Measurements from ENCODE around the gene C4orf50.
A peak's percentile ranks its signal among the peaks of the same experiment; 100 is the strongest.

The C4orf50 gene

DNA sequence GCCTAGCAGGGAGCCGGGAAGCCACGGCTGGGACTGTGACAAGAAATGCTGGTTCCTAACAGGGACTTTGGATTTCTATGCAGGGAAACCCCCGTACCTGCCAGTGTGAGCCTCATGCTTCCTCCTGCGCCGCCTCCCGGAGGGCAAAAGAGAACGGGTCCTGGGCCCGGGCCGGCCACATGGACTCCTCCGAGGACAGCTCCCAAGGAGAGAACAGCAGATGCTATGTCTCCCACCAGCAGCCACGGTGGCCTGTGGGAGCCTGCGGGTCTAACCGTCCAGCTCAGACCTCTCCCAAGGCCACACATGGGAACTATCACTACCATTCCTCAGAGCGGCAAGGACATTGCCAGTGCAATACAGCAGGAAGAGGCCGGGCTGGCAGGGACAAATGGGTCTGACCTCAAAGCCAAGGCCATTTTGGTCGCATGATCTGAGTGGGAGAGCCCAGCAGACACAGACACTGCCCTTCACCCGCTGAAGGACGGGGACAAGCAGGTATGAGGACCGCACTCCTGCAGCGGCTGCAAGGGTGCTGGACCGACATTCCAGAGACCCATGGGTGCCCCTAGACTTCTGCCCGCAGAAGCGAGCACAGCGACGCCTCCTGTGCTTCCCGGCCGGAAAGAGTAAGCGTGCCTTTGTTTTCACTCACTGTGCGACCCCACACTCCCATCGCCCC is 4.5 kb upstream of the C4orf50 start:
- Histone ChIP-seq H3K27me3 (peaks cover 0 to 41% of the 10 kb centered on the region in 2 donors), H3K4me3 (no peak overlapping the region), H3K36me3 (no peaks in the 10 kb centered on the region), H3K4me1 (no peaks in the 10 kb centered on the region), H3K27ac (no peak overlapping the region), H3K9me3 (no peaks in the 10 kb centered on the region)
- TF ChIP-seq, protein P1, sequence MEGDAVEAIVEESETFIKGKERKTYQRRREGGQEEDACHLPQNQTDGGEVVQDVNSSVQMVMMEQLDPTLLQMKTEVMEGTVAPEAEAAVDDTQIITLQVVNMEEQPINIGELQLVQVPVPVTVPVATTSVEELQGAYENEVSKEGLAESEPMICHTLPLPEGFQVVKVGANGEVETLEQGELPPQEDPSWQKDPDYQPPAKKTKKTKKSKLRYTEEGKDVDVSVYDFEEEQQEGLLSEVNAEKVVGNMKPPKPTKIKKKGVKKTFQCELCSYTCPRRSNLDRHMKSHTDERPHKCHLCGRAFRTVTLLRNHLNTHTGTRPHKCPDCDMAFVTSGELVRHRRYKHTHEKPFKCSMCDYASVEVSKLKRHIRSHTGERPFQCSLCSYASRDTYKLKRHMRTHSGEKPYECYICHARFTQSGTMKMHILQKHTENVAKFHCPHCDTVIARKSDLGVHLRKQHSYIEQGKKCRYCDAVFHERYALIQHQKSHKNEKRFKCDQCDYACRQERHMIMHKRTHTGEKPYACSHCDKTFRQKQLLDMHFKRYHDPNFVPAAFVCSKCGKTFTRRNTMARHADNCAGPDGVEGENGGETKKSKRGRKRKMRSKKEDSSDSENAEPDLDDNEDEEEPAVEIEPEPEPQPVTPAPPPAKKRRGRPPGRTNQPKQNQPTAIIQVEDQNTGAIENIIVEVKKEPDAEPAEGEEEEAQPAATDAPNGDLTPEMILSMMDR (IDR thresholded peaks at IDR 0.05), result no peak
- DNase-seq, result no peak
- intact Hi-C loops (cut with DNase I; ENCODE audit: low total_unique reads), result no loop called here

GRCh38 chr4:6021831-6022606 is 3.8 kb upstream of the C4orf50 start:
- no peaks in the 10 kb centered on the region for H3K36me3 ChIP-seq
- TF ChIP-seq, protein P1 (IDR thresholded peaks at IDR 0.05), result no peak
- H3K4me1 ChIP-seq, result no peaks in the 10 kb centered on the region
- no peaks in the 10 kb centered on the region for H3K9me3 ChIP-seq
- no peak for DNase-seq
- H3K27me3 ChIP-seq, result peaks cover 0 to 42% of the 10 kb centered on the region in 2 donors
- no peak overlapping the region for H3K27ac ChIP-seq
- intact Hi-C loops (cut with DNase I; ENCODE audit: low total_unique reads), result no loop called here
- H3K4me3 ChIP-seq, result no peak overlapping the region

GRCh38 chr4:6020613-6021012 is 2.4 kb upstream of the C4orf50 start:
- Histone ChIP-seq H3K9me3 (no peaks in the 10 kb centered on the region), H3K4me1 (no peaks in the 10 kb centered on the region), H3K27me3 (peaks cover 0 to 42% of the 10 kb centered on the region in 2 donors), H3K4me3 (no peak overlapping the region), H3K27ac (no peak overlapping the region), H3K36me3 (no peaks in the 10 kb centered on the region)
- DNase-seq, result no peak
- intact Hi-C loops (cut with DNase I; ENCODE audit: low total_unique reads), result no loop called here
- TF ChIP-seq, protein P1 (IDR thresholded peaks at IDR 0.05), result no peak

DNA sequence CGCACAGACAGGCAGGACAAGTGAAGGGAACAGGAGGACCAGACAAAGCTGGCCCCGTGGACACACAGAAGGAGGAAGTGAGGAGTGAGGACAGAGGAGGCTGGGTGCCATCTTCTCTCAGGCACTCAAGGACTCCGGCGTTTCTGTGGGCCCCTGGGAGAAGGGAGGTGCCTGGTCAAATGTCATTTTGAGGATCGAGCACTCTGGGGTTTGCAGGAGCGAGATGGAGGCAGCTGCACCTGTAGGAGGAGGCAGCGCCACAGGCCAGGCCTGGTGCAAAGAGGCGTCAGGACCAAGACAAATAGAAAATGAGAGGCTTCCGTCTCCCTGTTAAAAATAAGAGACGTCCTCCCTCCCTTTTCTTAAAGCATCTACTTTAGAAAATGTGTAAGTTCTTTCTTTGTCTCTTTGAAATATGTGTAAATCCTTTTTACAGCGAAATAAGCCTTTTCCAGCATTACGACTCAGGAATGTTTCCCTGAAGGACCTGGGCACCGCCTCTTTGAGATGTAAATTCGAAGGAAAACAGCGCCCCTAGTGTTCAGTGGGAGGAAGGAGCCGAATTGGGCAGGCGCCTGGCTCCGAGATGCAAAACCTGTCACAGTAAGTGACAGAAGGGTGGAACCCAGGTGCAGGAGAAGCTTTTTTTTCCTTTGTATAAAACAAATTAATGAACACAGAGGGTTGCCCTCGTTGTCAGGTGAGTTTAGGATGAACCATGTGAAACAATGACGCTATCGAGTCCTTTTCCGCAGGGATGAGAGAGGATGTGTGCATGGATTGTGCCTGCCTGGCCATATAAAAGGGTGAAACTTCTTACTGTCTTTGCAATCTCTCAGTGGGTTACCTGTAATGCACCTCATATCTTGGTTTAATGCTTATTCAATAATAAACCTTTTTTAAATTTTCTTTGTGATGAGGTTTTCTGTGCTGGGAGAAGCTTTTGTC is 1.4 kb upstream of the C4orf50 start:
- Histone ChIP-seq H3K9me3 (no peaks in the 10 kb centered on the region), H3K36me3 (no peaks in the 10 kb centered on the region), H3K4me1 (no peaks in the 10 kb centered on the region), H3K27me3 (peaks cover 0 to 39% of the 10 kb centered on the region in 2 donors), H3K27ac (no peak overlapping the region), H3K4me3 (no peak overlapping the region)
- intact Hi-C loops (cut with DNase I; ENCODE audit: low total_unique reads), result no loop called here
- no peak for DNase-seq
- TF ChIP-seq, protein P1 (IDR thresholded peaks at IDR 0.05), result peak; percentile 56 to 66

DNA sequence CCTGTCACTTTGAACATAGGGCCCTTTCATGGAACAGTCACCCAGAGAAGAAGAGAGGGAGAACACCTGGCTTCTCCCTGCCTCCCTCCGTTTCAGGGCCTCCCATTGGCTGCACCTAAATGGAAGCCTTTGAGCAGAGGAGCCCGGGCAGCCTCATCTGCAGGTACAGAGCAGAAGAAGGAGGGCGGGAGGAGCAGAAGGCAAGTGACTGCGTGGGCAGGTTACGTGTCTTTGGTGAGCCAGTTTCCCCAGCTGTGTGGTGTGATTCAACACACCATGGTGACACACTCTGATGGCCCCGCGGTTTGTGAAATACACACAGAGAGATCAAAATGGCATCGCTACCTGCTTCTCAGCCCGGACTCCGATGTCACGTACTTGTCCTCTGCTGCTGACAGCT is 431 bp downstream of the C4orf50 start:
- intact Hi-C loops (cut with DNase I; ENCODE audit: low total_unique reads), result no loop called here
- H3K4me1 ChIP-seq, result no peaks in the 10 kb centered on the region
- no peaks in the 10 kb centered on the region for H3K36me3 ChIP-seq
- H3K4me3 ChIP-seq, result no peak overlapping the region
- no peak for DNase-seq
- no peak overlapping the region for H3K27ac ChIP-seq
- no peaks in the 10 kb centered on the region for H3K9me3 ChIP-seq
- H3K27me3 ChIP-seq, result peaks cover 0 to 37% of the 10 kb centered on the region in 2 donors
- TF ChIP-seq, protein P1 (IDR thresholded peaks at IDR 0.05), result no peak
